GM12892 (cell line): Measurements from ENCODE around the gene MT1X.

Experiments
- POLR2A ChIP-seq: IDR thresholded peaks from 2 replicates; pipeline ENCODE4 v1.6.1; 2011; ENCODE audit warnings: low read depth, low read length, control low read depth
- POLR2AphosphoS5 ChIP-seq: IDR thresholded peaks from 2 replicates; pipeline ENCODE4 v1.6.1; 2011; ENCODE audit warnings: low read depth, low read length, control low read depth
- TAF1 ChIP-seq: IDR thresholded peaks from 2 replicates; pipeline ENCODE4 v1.6.1; 2011; ENCODE audit warnings: low read depth, mild to moderate bottlenecking, control low read depth, low read length, borderline replicate concordance

- TF ChIP-seq POLR2A, result no peak
- no peak for TF ChIP-seq TAF1
- no peak for TF ChIP-seq POLR2AphosphoS5
These were observed 42.2 kb upstream of the MT1X start for GRCh38 chr16:56640076-56640475.
